ENCODE measurements around the gene LETMD1. TPM values are rescaled to one million over a fixed set of nuclear protein-coding genes. Genes with fewer than 3 reads are reported as not detected.

LETMD1 gene
- polyA plus RNA-seq, 1 of the 3 experiments (the other 2 are of a cell fraction) = 67.8 TPM

- TF ChIP-seq IRF3 (IDR thresholded peaks at IDR 0.05; ENCODE audit: low read depth, low read length) = no peak
- no peak for TF ChIP-seq FOSL2 (IDR thresholded peaks at IDR 0.05; ENCODE audit: borderline replicate concordance, low read depth)
- TF ChIP-seq, protein P1, sequence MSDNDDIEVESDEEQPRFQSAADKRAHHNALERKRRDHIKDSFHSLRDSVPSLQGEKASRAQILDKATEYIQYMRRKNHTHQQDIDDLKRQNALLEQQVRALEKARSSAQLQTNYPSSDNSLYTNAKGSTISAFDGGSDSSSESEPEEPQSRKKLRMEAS (IDR thresholded peaks at IDR 0.05; ENCODE audit: low read depth) = no peak
- no peak for TF ChIP-seq NRF1 (IDR thresholded peaks at IDR 0.05; ENCODE audit: low read depth, low read length)
- TF ChIP-seq POLR2AphosphoS5 (IDR thresholded peaks at IDR 0.05; ENCODE audit: low read depth, low read length) = no peak
These were observed 11.0 kb downstream of the LETMD1 start (continued) for GRCh38 chr12:51059086-51059485.

DNA sequence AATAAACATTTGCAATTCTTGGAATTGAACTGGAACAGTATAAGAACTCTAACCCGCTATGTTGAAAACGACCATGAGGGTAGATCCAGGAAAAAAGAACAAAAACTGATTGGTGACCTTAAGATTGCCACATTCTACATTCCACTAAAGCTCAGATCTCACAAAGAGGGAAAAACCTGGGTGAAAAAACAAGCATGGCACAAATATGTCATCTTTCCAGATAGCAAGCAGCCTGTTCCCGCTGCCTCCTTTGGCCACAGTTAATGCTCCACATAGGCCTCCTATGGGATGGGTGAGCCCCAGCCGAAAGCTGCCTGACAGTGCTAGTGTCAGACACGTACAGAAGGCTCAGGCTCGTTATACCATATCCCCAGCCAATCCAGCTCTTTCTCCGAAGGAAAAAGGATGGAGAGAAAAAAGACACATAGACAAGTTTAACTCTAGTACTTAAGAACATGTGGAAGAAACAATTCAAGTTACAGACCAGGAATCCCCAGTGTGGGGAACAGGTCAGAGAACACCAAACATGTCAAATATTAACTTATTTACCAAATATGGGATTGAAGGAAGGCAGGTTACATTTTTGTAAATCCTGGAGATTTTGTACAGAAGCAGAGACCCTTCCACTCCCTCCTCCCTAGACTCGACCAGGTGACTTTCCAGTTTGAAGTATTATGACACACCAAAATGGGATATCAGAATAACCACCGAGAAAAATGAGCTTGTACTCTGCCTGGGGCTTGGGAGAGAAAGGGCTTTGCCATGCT is 14.7 kb downstream of the LETMD1 start:
- no peaks in the 10 kb centered on the region for H4K20me1 ChIP-seq (ENCODE audit: insufficient read depth)
- 91% methylated on average over 9 of the region's 9 CpGs for WGBS (ENCODE audit: low lambda C conversion rate)

DNA sequence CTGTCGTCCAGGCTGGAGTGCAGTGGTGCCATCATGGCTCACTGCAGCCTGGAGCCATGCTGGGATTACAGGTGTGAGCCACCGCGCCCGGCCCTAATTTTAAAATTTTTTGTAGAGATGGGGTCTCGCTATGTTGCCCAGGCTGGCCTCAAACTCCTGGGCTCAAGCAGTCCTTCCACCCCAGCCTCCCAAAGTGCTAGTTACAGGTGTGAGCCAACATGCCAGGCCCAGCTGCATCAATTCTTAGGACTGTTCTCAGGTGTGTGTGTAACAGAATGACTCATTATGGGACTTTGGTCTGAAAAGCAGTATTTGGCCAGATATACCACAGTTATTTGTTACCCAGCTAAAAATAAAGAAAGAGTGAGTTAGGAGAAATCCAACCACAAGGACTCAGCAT is 17.4 kb downstream of the LETMD1 start:
- DNase-seq = no peak
- Histone ChIP-seq H3K9me3 (no peaks in the 10 kb centered on the region), H3F3A (replicated peaks; ENCODE audit: insufficient read depth) (peaks cover 20% of the 10 kb centered on the region), H2AFZ (ENCODE audit: low read depth) (no peak overlapping the region), H3K4me1 (ENCODE audit: control insufficient read depth in 1 of 2, insufficient read depth in 2 of 2, low read depth in 1 of 2, low read length in 1 of 2) (no peaks in the 10 kb centered on the region), H3K4me2 (no peak overlapping the region), H4K20me1 (ENCODE audit: insufficient read depth) (0 out of 2 replicates have a peak, but pooled peaks cover 4% of the 10 kb centered on the region), H3K9ac (no peak overlapping the region), H3K36me3 (replicated peaks in 1 of 2; ENCODE audit: control insufficient read depth in 1 of 2, insufficient read depth in 2 of 2, low read length in 1 of 2) (peaks cover 66 to 69% of the 10 kb centered on the region in 2 experiments), H3K27ac (ENCODE audit: low read depth in 2 of 2, low read length in 1 of 2) (no peak overlapping the region), H3K27me3 (ENCODE audit: insufficient read depth) (no peaks in the 10 kb centered on the region), H3K4me3 (ENCODE audit: low read depth in 2 of 2, low read length in 1 of 2) (no peak overlapping the region), H3K9me2 (no peaks in the 10 kb centered on the region), H3K79me2 (ENCODE audit: insufficient read depth) (peaks cover 4% of the 10 kb centered on the region; the same call in 1 of the 2 replicates)
- WGBS (ENCODE audit: low lambda C conversion rate) = 94% methylated on average over 5 of the region's 5 CpGs
- POLR2A ChIA-PET = no interaction called here
- CTCF ChIA-PET = no interaction called here
- TF ChIP-seq YY1 (IDR thresholded peaks at IDR 0.05; ENCODE audit: low read depth) (no peak), ELF1 (IDR thresholded peaks at IDR 0.05) (no peak), CHD2 (IDR thresholded peaks at IDR 0.05; ENCODE audit: low read length, partially characterized antibody) (no peak), POLR2AphosphoS5 (IDR thresholded peaks at IDR 0.05; ENCODE audit: low read depth, low read length) (no peak), RFX5 (IDR thresholded peaks at IDR 0.05; ENCODE audit: low read length) (no peak), RCOR1 (IDR thresholded peaks at IDR 0.05; ENCODE audit: low read length) (no peak), NRF1 (IDR thresholded peaks at IDR 0.05; ENCODE audit: low read depth, low read length) (no peak), FOSL2 (IDR thresholded peaks at IDR 0.05; ENCODE audit: borderline replicate concordance, low read depth) (no peak), MEF2A (IDR thresholded peaks at IDR 0.05; ENCODE audit: borderline replicate concordance, low read depth) (no peak), SMC3 (IDR thresholded peaks at IDR 0.05; ENCODE audit: low read depth, low read length) (no peak), FOXJ3 (CRISPR knock-in tag; IDR thresholded peaks at IDR 0.05) (no peak), GATA2 (CRISPR knock-in tag; IDR thresholded peaks at IDR 0.05) (no peak)
- TF ChIP-seq, protein P2, sequence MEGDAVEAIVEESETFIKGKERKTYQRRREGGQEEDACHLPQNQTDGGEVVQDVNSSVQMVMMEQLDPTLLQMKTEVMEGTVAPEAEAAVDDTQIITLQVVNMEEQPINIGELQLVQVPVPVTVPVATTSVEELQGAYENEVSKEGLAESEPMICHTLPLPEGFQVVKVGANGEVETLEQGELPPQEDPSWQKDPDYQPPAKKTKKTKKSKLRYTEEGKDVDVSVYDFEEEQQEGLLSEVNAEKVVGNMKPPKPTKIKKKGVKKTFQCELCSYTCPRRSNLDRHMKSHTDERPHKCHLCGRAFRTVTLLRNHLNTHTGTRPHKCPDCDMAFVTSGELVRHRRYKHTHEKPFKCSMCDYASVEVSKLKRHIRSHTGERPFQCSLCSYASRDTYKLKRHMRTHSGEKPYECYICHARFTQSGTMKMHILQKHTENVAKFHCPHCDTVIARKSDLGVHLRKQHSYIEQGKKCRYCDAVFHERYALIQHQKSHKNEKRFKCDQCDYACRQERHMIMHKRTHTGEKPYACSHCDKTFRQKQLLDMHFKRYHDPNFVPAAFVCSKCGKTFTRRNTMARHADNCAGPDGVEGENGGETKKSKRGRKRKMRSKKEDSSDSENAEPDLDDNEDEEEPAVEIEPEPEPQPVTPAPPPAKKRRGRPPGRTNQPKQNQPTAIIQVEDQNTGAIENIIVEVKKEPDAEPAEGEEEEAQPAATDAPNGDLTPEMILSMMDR (IDR thresholded peaks at IDR 0.05) = no peak
- TF ChIP-seq, protein P3, sequence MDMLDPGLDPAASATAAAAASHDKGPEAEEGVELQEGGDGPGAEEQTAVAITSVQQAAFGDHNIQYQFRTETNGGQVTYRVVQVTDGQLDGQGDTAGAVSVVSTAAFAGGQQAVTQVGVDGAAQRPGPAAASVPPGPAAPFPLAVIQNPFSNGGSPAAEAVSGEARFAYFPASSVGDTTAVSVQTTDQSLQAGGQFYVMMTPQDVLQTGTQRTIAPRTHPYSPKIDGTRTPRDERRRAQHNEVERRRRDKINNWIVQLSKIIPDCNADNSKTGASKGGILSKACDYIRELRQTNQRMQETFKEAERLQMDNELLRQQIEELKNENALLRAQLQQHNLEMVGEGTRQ (IDR thresholded peaks at IDR 0.05; ENCODE audit: borderline replicate concordance, low read depth, low read length) = no peak
- TF ChIP-seq, protein P4, sequence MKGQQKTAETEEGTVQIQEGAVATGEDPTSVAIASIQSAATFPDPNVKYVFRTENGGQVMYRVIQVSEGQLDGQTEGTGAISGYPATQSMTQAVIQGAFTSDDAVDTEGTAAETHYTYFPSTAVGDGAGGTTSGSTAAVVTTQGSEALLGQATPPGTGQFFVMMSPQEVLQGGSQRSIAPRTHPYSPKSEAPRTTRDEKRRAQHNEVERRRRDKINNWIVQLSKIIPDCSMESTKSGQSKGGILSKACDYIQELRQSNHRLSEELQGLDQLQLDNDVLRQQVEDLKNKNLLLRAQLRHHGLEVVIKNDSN (IDR thresholded peaks at IDR 0.05; ENCODE audit: borderline replicate concordance, low read depth) = no peak

More for the DNA sequence above, 14.7 kb downstream of the LETMD1 start:
- no peaks in the 10 kb centered on the region for H3K4me1 ChIP-seq (ENCODE audit: control insufficient read depth in 1 of 2, insufficient read depth in 2 of 2, low read depth in 1 of 2, low read length in 1 of 2)
- no peaks in the 10 kb centered on the region for H3K9me2 ChIP-seq
- H3K9ac ChIP-seq = no peak overlapping the region
- no peak overlapping the region for H3K4me3 ChIP-seq (ENCODE audit: low read depth in 2 of 2, low read length in 1 of 2)
- POLR2A ChIA-PET = interaction anchor here (3.5 kb wide), 1 partner anchor 20 kb away, joined by 16 read pairs; the partner anchor contains the start of gene CSRNP2
- CTCF ChIA-PET = interaction anchor here (0.7 to 1.0 kb wide), 2 partner anchors 15 to 279 kb away, joined by 3 read pairs; no protein-coding TSS in a partner anchor
- no peak overlapping the region for H3K27ac ChIP-seq (ENCODE audit: low read depth in 2 of 2, low read length in 1 of 2)
- H3K4me2 ChIP-seq = no peak overlapping the region
- H2AFZ ChIP-seq (ENCODE audit: low read depth) = no peak overlapping the region
- H3K9me3 ChIP-seq = no peaks in the 10 kb centered on the region
- H3K79me2 ChIP-seq (ENCODE audit: insufficient read depth) = no peaks in the 10 kb centered on the region
- DNase-seq = no peak
- no peaks in the 10 kb centered on the region for H3K27me3 ChIP-seq (ENCODE audit: insufficient read depth)
- peaks cover 20% of the 10 kb centered on the region for H3F3A ChIP-seq (replicated peaks; ENCODE audit: insufficient read depth)
- H3K36me3 ChIP-seq (replicated peaks in 1 of 2; ENCODE audit: control insufficient read depth in 1 of 2, insufficient read depth in 2 of 2, low read length in 1 of 2) = peaks cover 63 to 77% of the 10 kb centered on the region in 2 experiments
- TF ChIP-seq TEAD4 (IDR thresholded peaks at IDR 0.05; ENCODE audit: borderline replicate concordance, insufficient read depth) = no peak
- TF ChIP-seq JUND (IDR thresholded peaks at IDR 0.05) = no peak
- no peak for TF ChIP-seq TCF12 (IDR thresholded peaks at IDR 0.05)
